GM10266 (cell line): ENCODE measurements around the gene NFIA.

Experiments used
- DNase-seq: peaks from one replicate; pipeline ENCODE4 v3.0.0; 2012; ENCODE audit errors: extremely low spot score
- TF ChIP-seq, protein P1 (sequence below): IDR thresholded peaks from 2 replicates; pipeline ENCODE4 v1.5.1; 2012; ENCODE audit warnings: mild to moderate bottlenecking, low read depth; ENCODE audit not compliant: control insufficient read depth, insufficient read depth; ENCODE audit errors: missing control alignments

The NFIA gene

DNA sequence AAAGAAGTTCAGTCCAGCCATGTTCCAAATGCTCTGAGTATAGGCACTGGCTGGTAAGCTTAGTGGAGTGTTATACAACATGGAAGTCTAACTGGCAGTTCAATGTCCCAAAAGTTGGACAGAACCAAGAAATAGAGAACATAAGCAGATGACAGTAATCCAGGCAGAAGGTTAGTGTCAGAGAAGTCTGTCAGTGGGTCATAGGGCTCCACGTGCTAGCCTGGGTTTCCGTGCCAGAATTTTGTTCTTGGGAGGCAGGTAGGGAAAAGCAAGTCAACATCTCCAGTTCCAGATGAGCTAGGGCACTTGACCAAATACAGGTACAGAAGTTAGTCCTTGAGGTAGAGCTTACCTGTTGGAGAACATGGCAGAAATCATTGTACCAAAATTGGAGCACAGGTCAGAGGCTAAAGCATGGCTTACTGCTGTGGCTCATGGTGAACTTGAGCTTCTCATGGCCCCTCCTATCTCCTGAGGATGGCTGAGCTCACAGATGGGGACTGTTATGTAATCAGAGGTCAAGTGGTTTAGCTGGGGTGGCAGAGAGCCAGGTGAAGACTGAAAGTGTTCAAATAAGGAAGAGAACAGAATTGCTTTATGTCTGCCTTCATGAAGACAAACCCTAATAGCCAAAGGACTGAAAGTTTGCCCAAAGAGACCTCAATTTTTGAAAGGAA, 170.8 kb downstream of the NFIA start:
- TF ChIP-seq, protein P1, sequence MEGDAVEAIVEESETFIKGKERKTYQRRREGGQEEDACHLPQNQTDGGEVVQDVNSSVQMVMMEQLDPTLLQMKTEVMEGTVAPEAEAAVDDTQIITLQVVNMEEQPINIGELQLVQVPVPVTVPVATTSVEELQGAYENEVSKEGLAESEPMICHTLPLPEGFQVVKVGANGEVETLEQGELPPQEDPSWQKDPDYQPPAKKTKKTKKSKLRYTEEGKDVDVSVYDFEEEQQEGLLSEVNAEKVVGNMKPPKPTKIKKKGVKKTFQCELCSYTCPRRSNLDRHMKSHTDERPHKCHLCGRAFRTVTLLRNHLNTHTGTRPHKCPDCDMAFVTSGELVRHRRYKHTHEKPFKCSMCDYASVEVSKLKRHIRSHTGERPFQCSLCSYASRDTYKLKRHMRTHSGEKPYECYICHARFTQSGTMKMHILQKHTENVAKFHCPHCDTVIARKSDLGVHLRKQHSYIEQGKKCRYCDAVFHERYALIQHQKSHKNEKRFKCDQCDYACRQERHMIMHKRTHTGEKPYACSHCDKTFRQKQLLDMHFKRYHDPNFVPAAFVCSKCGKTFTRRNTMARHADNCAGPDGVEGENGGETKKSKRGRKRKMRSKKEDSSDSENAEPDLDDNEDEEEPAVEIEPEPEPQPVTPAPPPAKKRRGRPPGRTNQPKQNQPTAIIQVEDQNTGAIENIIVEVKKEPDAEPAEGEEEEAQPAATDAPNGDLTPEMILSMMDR: no peak
- no peak for DNase-seq

DNA sequence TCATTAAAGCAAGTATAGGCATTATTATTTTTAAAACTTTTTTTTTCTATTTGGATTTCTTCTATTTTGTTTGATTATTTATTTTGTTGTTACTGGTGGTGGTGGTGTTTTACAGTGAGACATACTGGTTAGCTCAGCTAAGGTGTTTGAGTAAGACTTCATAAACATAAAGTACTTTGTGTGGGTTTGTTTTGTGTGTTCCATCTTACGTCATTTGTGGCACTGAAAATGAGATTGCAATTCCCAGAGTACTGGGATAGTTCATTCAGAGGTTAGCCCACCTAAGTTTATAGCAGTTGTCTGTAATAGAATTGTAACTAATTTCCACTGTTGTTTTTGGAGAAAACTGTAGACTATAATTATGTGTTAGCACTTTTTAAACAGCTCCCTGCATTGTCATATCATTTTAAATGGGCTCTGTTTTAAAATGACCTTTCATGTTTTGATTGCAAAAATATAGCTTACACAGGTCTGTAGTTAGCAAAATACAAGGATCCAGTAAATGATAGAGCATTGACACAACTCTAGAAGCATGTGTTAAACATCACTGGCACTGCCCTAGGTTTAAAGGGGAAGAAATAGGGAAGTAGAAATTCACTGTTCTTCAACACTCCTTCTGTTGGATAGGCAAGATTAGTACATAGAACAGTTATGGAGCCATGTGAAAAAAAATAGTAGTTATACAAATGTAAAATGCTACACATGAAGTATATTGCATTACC, 171.7 kb downstream of the NFIA start:
- TF ChIP-seq, protein P1: no peak
- no peak for DNase-seq

- TF ChIP-seq, protein P1: no peak
- no peak for DNase-seq
Observed at GRCh38 chr1:61254634-61255357, 172.4 kb downstream of the NFIA start.

GRCh38 chr1:61255358-61255703, 173.0 kb downstream of the NFIA start:
- no peak for DNase-seq
- TF ChIP-seq, protein P1: no peak

- DNase-seq: no peak
- TF ChIP-seq, protein P1: no peak
Observed at GRCh38 chr1:61259379-61260148, 177.2 kb downstream of the NFIA start.

DNA sequence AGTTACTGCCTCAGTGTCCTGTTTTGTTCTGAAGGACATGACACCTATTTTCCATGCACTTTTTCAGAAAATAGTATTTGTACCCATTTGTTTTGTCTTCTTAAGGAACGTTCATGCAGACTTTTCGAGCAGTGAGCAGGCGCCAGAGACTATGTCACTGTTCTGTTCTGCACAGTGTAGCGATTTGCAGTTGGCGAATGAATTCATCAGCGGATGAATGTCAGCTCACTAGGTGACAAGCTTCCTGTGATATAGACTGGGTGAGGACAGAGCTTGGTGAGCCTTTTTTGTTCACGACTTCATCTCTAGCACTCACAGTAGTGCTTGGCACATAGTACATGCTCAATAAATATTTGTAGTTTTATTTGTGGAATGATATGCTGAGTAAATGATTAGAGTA, 177.8 kb downstream of the NFIA start:
- TF ChIP-seq, protein P1: no peak
- DNase-seq: no peak
